ENCODE measurements around the gene WRAP53. TPM values are rescaled to one million over a fixed set of nuclear protein-coding genes. Genes with fewer than 3 reads are reported as not detected.
A peak's percentile ranks its signal among the peaks of the same experiment; 100 is the strongest.

WRAP53 gene
- total and polyA plus RNA-seq, 3 donors from 2014 or later = 10.5 to 12.0 (median 11.3) TPM

- WGBS, 2 donors = 1 to 2% methylated on average over 26 to 45 of the region's 45 CpGs
- Histone ChIP-seq H3K27me3 (no peaks in the 10 kb centered on the region), H3K4me3 (peak within 1 kb of the TSS; percentile 29 to 52), H3K36me3 (ENCODE audit: low read depth, missing control alignments) (no peaks in the 10 kb centered on the region), H3K4me1 (peaks cover 16% of the 10 kb centered on the region), H3K27ac (no peak within 1 kb of the TSS), H3K9me3 (no peaks in the 10 kb centered on the region)
- intact Hi-C loops (cut with DNase I; ENCODE audit: low total_unique reads) = no loop called here
- DNase-seq = no peak
- TF ChIP-seq CTCF (IDR thresholded peaks at IDR 0.05) (no peak), POLR2A (IDR thresholded peaks at IDR 0.05) (no peak)
These were observed 16.5 kb downstream of the WRAP53 start, which contains the start of gene EFNB3 for GRCh38 chr17:7704601-7705268. EFNB3 (plus strand) TSS chr17:7705202; CDS start chr17:7705599, 397 bp downstream.

GRCh38 chr17:7705269-7706255 is 17.3 kb downstream of the WRAP53 start:
- H3K27ac ChIP-seq = no peak overlapping the region
- 6 to 10% methylated on average over 19 to 25 of the region's 50 CpGs for WGBS, 2 donors
- TF ChIP-seq POLR2A (IDR thresholded peaks at IDR 0.05) = no peak
- no peak for TF ChIP-seq CTCF (IDR thresholded peaks at IDR 0.05)
- peak overlapping the region; percentile 29 to 52 for H3K4me3 ChIP-seq
- peaks cover 14% of the 10 kb centered on the region for H3K4me1 ChIP-seq
- H3K9me3 ChIP-seq = no peaks in the 10 kb centered on the region
- intact Hi-C loops (cut with DNase I; ENCODE audit: low total_unique reads) = no loop called here
- no peaks in the 10 kb centered on the region for H3K27me3 ChIP-seq
- no peak for DNase-seq
- H3K36me3 ChIP-seq (ENCODE audit: low read depth, missing control alignments) = no peaks in the 10 kb centered on the region

GRCh38 chr17:7706631-7707354 is 18.5 kb downstream of the WRAP53 start:
- Histone ChIP-seq H3K9me3 (no peaks in the 10 kb centered on the region), H3K4me3 (no peak overlapping the region), H3K27ac (no peak overlapping the region), H3K4me1 (peaks cover 14% of the 10 kb centered on the region), H3K27me3 (no peaks in the 10 kb centered on the region), H3K36me3 (ENCODE audit: low read depth, missing control alignments) (no peaks in the 10 kb centered on the region)
- TF ChIP-seq POLR2A (IDR thresholded peaks at IDR 0.05) (no peak), CTCF (IDR thresholded peaks at IDR 0.05) (no peak)
- WGBS, 2 donors = 91 to 94% methylated on average over 3 of the region's 3 CpGs
- no peak for DNase-seq
- intact Hi-C loops (cut with DNase I; ENCODE audit: low total_unique reads) = no loop called here

- TF ChIP-seq POLR2A (IDR thresholded peaks at IDR 0.05) (no peak), CTCF (IDR thresholded peaks at IDR 0.05) (no peak)
- no peak for DNase-seq
- Histone ChIP-seq H3K9me3 (no peaks in the 10 kb centered on the region), H3K27me3 (no peaks in the 10 kb centered on the region), H3K4me1 (peaks cover 14% of the 10 kb centered on the region), H3K36me3 (ENCODE audit: low read depth, missing control alignments) (no peaks in the 10 kb centered on the region), H3K27ac (no peak overlapping the region), H3K4me3 (no peak overlapping the region)
- intact Hi-C loops (cut with DNase I; ENCODE audit: low total_unique reads) = no loop called here
- WGBS, 2 donors = 85% methylated on average over 7 to 9 of the region's 9 CpGs
These were observed 19.2 kb downstream of the WRAP53 start for GRCh38 chr17:7707446-7707845.
